NCI-H2227 (cell line): ENCODE data around the gene GNG7.
A peak's percentile ranks its signal among the peaks of the same experiment; 100 is the strongest.

ENCODE experiments used
- DNase-seq: peaks from one replicate; lab custom pipeline; 2025; ENCODE audit not compliant: unreplicated experiment; lab: John Stamatoyannopoulos, UW

Gene GNG7

GRCh38 chr19:2726904-2727639 is 24.6 kb upstream of the GNG7 start:
- peak; percentile 22 for DNase-seq

GRCh38 chr19:2726160-2726855 is 23.8 kb upstream of the GNG7 start:
- no peak for DNase-seq

- DNase-seq: no peak
These were observed 21.7 kb upstream of the GNG7 start for GRCh38 chr19:2724148-2724557.

GRCh38 chr19:2723747-2724146 is 21.3 kb upstream of the GNG7 start:
- DNase-seq: no peak

- no peak for DNase-seq
These were observed 20.8 kb upstream of the GNG7 start for GRCh38 chr19:2723345-2723715.

GRCh38 chr19:2722541-2723344 is 20.2 kb upstream of the GNG7 start:
- DNase-seq: peak; percentile 16

- DNase-seq: peak; percentile 9
These were observed 19.4 kb upstream of the GNG7 start for GRCh38 chr19:2721570-2722540.

- peak; percentile 25 for DNase-seq
These were observed 18.5 kb upstream of the GNG7 start, which contains the start of gene DIRAS1 for GRCh38 chr19:2720777-2721569. Gene DIRAS1 (minus strand): TSS chr19:2721372. CDS start chr19:2717806, 3,566 bp downstream.

- DNase-seq: peak; percentile 26
These were observed 17.7 kb upstream of the GNG7 start for GRCh38 chr19:2719920-2720776.

GRCh38 chr19:2719232-2719735 is 16.8 kb upstream of the GNG7 start:
- DNase-seq: no peak

- no peak for DNase-seq
These were observed 15.4 kb upstream of the GNG7 start for GRCh38 chr19:2717638-2718541.

GRCh38 chr19:2716722-2717637 is 14.5 kb upstream of the GNG7 start:
- DNase-seq: no peak

GRCh38 chr19:2716275-2716650 is 13.8 kb upstream of the GNG7 start:
- DNase-seq: no peak

GRCh38 chr19:2715470-2716274 is 13.2 kb upstream of the GNG7 start:
- no peak for DNase-seq

- DNase-seq: no peak
These were observed 12.2 kb upstream of the GNG7 start for GRCh38 chr19:2714531-2715269.
